B cell (primary cell): ENCODE measurements around the gene NECTIN4.

Experiments
- EZH2 ChIP-seq: IDR thresholded peaks from 2 replicates; pipeline ENCODE4 v1.6.1; 2012; ENCODE audit warnings: borderline replicate concordance, low read depth, mild to moderate bottlenecking, moderate library complexity, low read length; ENCODE audit not compliant: insufficient read depth, poor library complexity, severe bottlenecking
- TF ChIP-seq, protein P1 (sequence below): fragments of 200-600 bp; IDR thresholded peaks from one replicate; pipeline ENCODE4 v1.8.0; 2022; ENCODE audit warnings: antibody characterized with exemption, mild to moderate bottlenecking

DNA sequence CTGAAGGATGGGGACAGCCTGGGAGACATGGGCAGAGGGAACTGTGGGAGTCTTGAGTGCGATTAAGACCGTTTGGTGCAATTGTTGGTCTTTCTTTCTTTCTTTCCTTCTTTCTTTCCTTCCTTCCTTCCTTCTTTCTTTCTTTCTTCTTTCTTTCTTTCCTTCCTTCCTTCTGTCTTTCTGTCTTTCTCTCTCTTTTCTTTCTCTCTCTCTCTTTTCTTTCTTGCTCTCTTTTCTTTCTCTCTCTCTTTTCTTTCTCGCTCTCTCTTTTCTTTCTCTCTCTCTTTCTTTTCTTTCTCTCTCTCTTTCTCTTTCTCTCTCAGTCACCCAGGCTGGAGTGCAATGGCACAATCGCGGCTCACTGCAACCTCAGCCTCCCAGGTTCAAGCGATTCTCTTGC lies 5.9 kb upstream of the NECTIN4 start:
- TF ChIP-seq, protein P1, sequence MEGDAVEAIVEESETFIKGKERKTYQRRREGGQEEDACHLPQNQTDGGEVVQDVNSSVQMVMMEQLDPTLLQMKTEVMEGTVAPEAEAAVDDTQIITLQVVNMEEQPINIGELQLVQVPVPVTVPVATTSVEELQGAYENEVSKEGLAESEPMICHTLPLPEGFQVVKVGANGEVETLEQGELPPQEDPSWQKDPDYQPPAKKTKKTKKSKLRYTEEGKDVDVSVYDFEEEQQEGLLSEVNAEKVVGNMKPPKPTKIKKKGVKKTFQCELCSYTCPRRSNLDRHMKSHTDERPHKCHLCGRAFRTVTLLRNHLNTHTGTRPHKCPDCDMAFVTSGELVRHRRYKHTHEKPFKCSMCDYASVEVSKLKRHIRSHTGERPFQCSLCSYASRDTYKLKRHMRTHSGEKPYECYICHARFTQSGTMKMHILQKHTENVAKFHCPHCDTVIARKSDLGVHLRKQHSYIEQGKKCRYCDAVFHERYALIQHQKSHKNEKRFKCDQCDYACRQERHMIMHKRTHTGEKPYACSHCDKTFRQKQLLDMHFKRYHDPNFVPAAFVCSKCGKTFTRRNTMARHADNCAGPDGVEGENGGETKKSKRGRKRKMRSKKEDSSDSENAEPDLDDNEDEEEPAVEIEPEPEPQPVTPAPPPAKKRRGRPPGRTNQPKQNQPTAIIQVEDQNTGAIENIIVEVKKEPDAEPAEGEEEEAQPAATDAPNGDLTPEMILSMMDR, result no peak
- TF ChIP-seq EZH2, result no peak
